Dermis blood vessel endothelial cell (primary cell): ENCODE data around the gene CCDC59. TPM values are rescaled to one million over a fixed set of nuclear protein-coding genes. Genes with fewer than 3 reads are reported as not detected.

Experiments used
- DNase-seq: peaks from one replicate; pipeline ENCODE4 v3.0.0; 2010
- total RNA-seq: library from RNA; depleted of rRNA; stranded (reverse); fragments of >200 nt; gene quantifications from 2 replicates; pipeline ENCODE4 v1.2.3, GENCODE V29; 2014

CCDC59 gene
- total RNA-seq, 1 donor from 2014 or later = 62.5 TPM

GRCh38 chr12:82314406-82314892 lies 43.7 kb downstream of the CCDC59 start:
- DNase-seq = no peak

Other genes starting within 250 kb of the CCDC59 start
- gene METTL25, start 142 bp upstream of the CCDC59 start, total RNA-seq = 7.7 and 14.6 TPM in 2 replicates